M059J (cell line): ENCODE data around the gene IQCE. TPM values are rescaled to one million over a fixed set of nuclear protein-coding genes. Genes with fewer than 3 reads are reported as not detected.
A peak's percentile ranks its signal among the peaks of the same experiment; 100 is the strongest.

Experiments
- DNase-seq: peaks from one replicate; pipeline ENCODE4 v3.0.0-alpha.2; 2012; ENCODE audit warnings: low read depth
- total RNA-seq: library from RNA; depleted of rRNA; stranded (reverse); fragments of >200 nt; shearing (Covaris generic); gene quantifications from 2 replicates; pipeline ENCODE4 v1.2.3, GENCODE V29; 2014; rRNA removed

IQCE gene
- total RNA-seq, 1 experiment from 2014 or later: 11.2 TPM

GRCh38 chr7:2662273-2663120 is 103.7 kb downstream of the IQCE start:
- no peak for DNase-seq

- DNase-seq: peak; percentile 28
Observed at GRCh38 chr7:2663121-2663886, 104.5 kb downstream of the IQCE start.

- DNase-seq: no peak
Observed at GRCh38 chr7:2663960-2664359, 105.2 kb downstream of the IQCE start.

Other genes with a start within 250 kb of the IQCE start
- gene SNX8, start 244.5 kb upstream of the IQCE start, total RNA-seq: 9.6 and 10.0 TPM in 2 replicates
- gene EIF3B, start 204.2 kb upstream of the IQCE start, total RNA-seq: 160 and 165 TPM in 2 replicates
- gene CHST12, start 155.4 kb upstream of the IQCE start, total RNA-seq: 8.5 and 14.3 TPM in 2 replicates
- not detected in 2 replicates for gene GRIFIN, start 82.6 kb upstream of the IQCE start, total RNA-seq
- 4.9 and 11.9 TPM in 2 replicates for gene LFNG, start 39.2 kb upstream of the IQCE start, total RNA-seq
- 18.8 and 39.0 TPM in 2 replicates for gene BRAT1, start 3.5 kb upstream of the IQCE start, total RNA-seq
- gene TTYH3, start 73.0 kb downstream of the IQCE start, total RNA-seq: 18.9 and 38.9 TPM in 2 replicates
- gene AMZ1, start 129.2 kb downstream of the IQCE start, total RNA-seq: 0.57 and 1.2 TPM in 2 replicates